Myocyte (in vitro differentiated cells): Measurements from ENCODE around the gene ABCA7. TPM values are rescaled to one million over a fixed set of nuclear protein-coding genes. Genes with fewer than 3 reads are reported as not detected.

Source experiments
- total RNA-seq: library from RNA; depleted of rRNA; stranded (reverse); fragments of >200 nt; gene quantifications from 2 replicates; pipeline ENCODE4 v1.2.3, GENCODE V29; 2014

ABCA7 gene
- total RNA-seq, 1 donor from 2014 or later = 43.0 TPM

Other genes with a start within 250 kb of the ABCA7 start
- 89.0 and 105 TPM in 2 replicates for gene PTBP1, start 242.7 kb upstream of the ABCA7 start, total RNA-seq
- 0.16 and 0.26 TPM in 2 replicates for gene PLPPR3, start 218.2 kb upstream of the ABCA7 start, total RNA-seq
- gene AZU1, start 212.3 kb upstream of the ABCA7 start, total RNA-seq = not detected in 2 replicates
- not detected in 2 replicates for gene PRTN3, start 199.1 kb upstream of the ABCA7 start, total RNA-seq
- not detected in 2 replicates for gene ELANE, start 187.8 kb upstream of the ABCA7 start, total RNA-seq
- 0.16 and 0.57 TPM in 2 replicates for gene CFD, start 180.4 kb upstream of the ABCA7 start, total RNA-seq
- 27.7 and 31.2 TPM in 2 replicates for gene MED16, start 146.9 kb upstream of the ABCA7 start, total RNA-seq
- not detected in 2 replicates for gene RNU6-9, start 146.6 kb upstream of the ABCA7 start, total RNA-seq
- 51.8 and 53.6 TPM in 2 replicates for gene R3HDM4, start 126.9 kb upstream of the ABCA7 start, total RNA-seq
- gene KISS1R, start 122.8 kb upstream of the ABCA7 start, total RNA-seq = not detected in 2 replicates
- gene ARID3A, start 114.1 kb upstream of the ABCA7 start, total RNA-seq = 3.2 and 3.5 TPM in 2 replicates
- 34.2 and 42.9 TPM in 2 replicates for gene WDR18, start 55.8 kb upstream of the ABCA7 start, total RNA-seq
- 0.05 and 0.16 TPM in 2 replicates for gene GRIN3B, start 39.7 kb upstream of the ABCA7 start, total RNA-seq
- gene TMEM259, start 19.0 kb upstream of the ABCA7 start, total RNA-seq = 182 and 198 TPM in 2 replicates
- not detected in 2 replicates for gene RNU6-2, start 18.6 kb upstream of the ABCA7 start, total RNA-seq
- 88.1 and 92.4 TPM in 2 replicates for gene CNN2, start 13.5 kb upstream of the ABCA7 start, total RNA-seq
- 0.21 and 0.68 TPM in 2 replicates for gene ARHGAP45, start 27.1 kb downstream of the ABCA7 start, total RNA-seq
- 213 and 240 TPM in 2 replicates for gene POLR2E, start 55.3 kb downstream of the ABCA7 start, total RNA-seq
- 475 and 493 TPM in 2 replicates for gene GPX4, start 63.9 kb downstream of the ABCA7 start, total RNA-seq
- gene SBNO2, start 134.2 kb downstream of the ABCA7 start, total RNA-seq = 23.3 and 25.0 TPM in 2 replicates
- 86.3 and 94.9 TPM in 2 replicates for gene STK11, start 165.7 kb downstream of the ABCA7 start, total RNA-seq
- gene CBARP, start 197.9 kb downstream of the ABCA7 start, total RNA-seq = 4.0 and 4.8 TPM in 2 replicates
- 46.5 and 61.9 TPM in 2 replicates for gene ATP5F1D, start 201.6 kb downstream of the ABCA7 start, total RNA-seq
- gene MIDN, start 208.5 kb downstream of the ABCA7 start, total RNA-seq = 17.2 and 30.6 TPM in 2 replicates
- 441 and 497 TPM in 2 replicates for gene CIRBP, start 229.2 kb downstream of the ABCA7 start, total RNA-seq
- gene FAM174C, start 235.4 kb downstream of the ABCA7 start, total RNA-seq = 33.8 and 55.3 TPM in 2 replicates
- gene EFNA2, start 245.8 kb downstream of the ABCA7 start, total RNA-seq = not detected in 2 replicates